HEK293T (cell line): ENCODE measurements around the gene CADM2.

ENCODE experiments used
- CTCF ChIA-PET: fragments of 350-600 bp; formaldehyde crosslinking; extraction: SDS; loops from one replicate; lab custom pipeline; 2021; ENCODE audit warnings: antibody characterized with exemption, inconsistent platforms; lab: Yijun Ruan, JAX
- POLR2A ChIA-PET: fragments of 350-600 bp; formaldehyde crosslinking; extraction: SDS; loops from one replicate; lab custom pipeline; 2020; ENCODE audit warnings: antibody characterized with exemption, inconsistent platforms; lab: Yijun Ruan, JAX
- DNase-seq: peaks from one replicate; pipeline ENCODE4 v3.0.0; 2012; ENCODE audit warnings: mixed read lengths; ENCODE audit errors: extremely low spot score
- ARNT ChIP-seq: fragments of 450-650 bp; IDR thresholded peaks from 2 replicates; pipeline ENCODE4 v1.6.1; 2017; ENCODE audit warnings: mild to moderate bottlenecking
- BHLHE40 ChIP-seq: fragments of 450-650 bp; IDR thresholded peaks from 2 replicates; pipeline ENCODE4 v1.6.1; 2016; ENCODE audit warnings: mild to moderate bottlenecking, moderate library complexity, borderline replicate concordance
- CTBP1 ChIP-seq: fragments of 450-650 bp; IDR thresholded peaks from 2 replicates; pipeline ENCODE4 v1.6.1; 2016; ENCODE audit warnings: borderline replicate concordance
- ELF4 ChIP-seq: fragments of 450-650 bp; IDR thresholded peaks from 2 replicates; pipeline ENCODE4 v1.6.1; 2017; ENCODE audit warnings: antibody characterized with exemption
- FOXA1 ChIP-seq: fragments of 450-650 bp; IDR thresholded peaks from 2 replicates; pipeline ENCODE4 v1.6.1; 2016; ENCODE audit warnings: mild to moderate bottlenecking
- FOXK2 ChIP-seq: fragments of 450-650 bp; IDR thresholded peaks from 2 replicates; pipeline ENCODE4 v1.6.1; 2016; ENCODE audit warnings: mild to moderate bottlenecking
- FOXM1 ChIP-seq: fragments of 450-650 bp; IDR thresholded peaks from 2 replicates; pipeline ENCODE4 v1.6.1; 2017; ENCODE audit warnings: mild to moderate bottlenecking, borderline replicate concordance
- HDGF ChIP-seq: fragments of 450-650 bp; IDR thresholded peaks from 2 replicates; pipeline ENCODE4 v1.6.1; 2017; ENCODE audit warnings: antibody characterized with exemption, borderline replicate concordance
- L3MBTL2 ChIP-seq: fragments of 450-650 bp; conservative IDR thresholded peaks from 2 replicates; pipeline ENCODE4 v1.6.1; 2016; ENCODE audit warnings: mild to moderate bottlenecking
- LEF1 ChIP-seq: fragments of 450-650 bp; IDR thresholded peaks from 2 replicates; pipeline ENCODE4 v1.6.1; 2017; ENCODE audit warnings: mild to moderate bottlenecking, borderline replicate concordance
- NFRKB ChIP-seq: fragments of 450-650 bp; IDR thresholded peaks from 2 replicates; pipeline ENCODE4 v1.6.1; 2016; ENCODE audit warnings: mild to moderate bottlenecking, moderate library complexity
- PKNOX1 ChIP-seq: fragments of 450-650 bp; IDR thresholded peaks from 2 replicates; pipeline ENCODE4 v1.6.1; 2016
- SP1 ChIP-seq: fragments of 450-650 bp; IDR thresholded peaks from 2 replicates; pipeline ENCODE4 v1.6.1; 2017
- SUZ12 ChIP-seq: fragments of 450-650 bp; IDR thresholded peaks from 2 replicates; pipeline ENCODE4 v1.6.1; 2016; ENCODE audit warnings: mild to moderate bottlenecking
- TARDBP ChIP-seq: fragments of 450-650 bp; IDR thresholded peaks from 2 replicates; pipeline ENCODE4 v1.6.1; 2016
- ZNF384 ChIP-seq: fragments of 450-650 bp; IDR thresholded peaks from 2 replicates; pipeline ENCODE4 v1.6.1; 2016

The CADM2 gene

GRCh38 chr3:84959470-84960271, 882 bp downstream of the CADM2 start:
- TF ChIP-seq CTBP1 (no peak), BHLHE40 (no peak), FOXA1 (no peak), SUZ12 (no peak), NFRKB (no peak), ARNT (no peak), SP1 (no peak)
- peak; percentile 18 for DNase-seq
- POLR2A ChIA-PET, result no interaction called here
- CTCF ChIA-PET, result no interaction called here

DNA sequence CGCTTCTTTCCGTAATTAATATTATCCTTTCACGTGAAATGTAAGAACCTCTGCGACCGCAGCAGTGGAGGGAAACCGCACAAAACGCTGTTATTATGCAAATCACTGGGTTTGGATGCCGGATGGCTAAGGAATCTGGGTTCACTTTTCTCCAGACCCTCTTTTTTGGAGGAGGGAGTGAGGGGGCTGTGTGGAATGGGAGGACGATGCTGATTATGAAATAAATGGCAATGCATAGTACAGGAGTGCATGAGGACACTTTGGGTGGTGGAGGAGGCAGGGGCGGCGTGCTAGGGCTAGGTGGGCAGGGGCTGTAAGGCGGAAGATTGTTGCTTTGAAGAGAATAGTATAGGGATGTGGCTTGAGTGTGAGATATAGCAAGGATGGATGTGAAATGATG, 1.8 kb downstream of the CADM2 start:
- ChIA-PET CTCF (no interaction called here), POLR2A (no interaction called here)
- no peak for DNase-seq
- TF ChIP-seq FOXA1 (no peak), ZNF384 (no peak), CTBP1 (no peak), SP1 (no peak), ARNT (no peak)

DNA sequence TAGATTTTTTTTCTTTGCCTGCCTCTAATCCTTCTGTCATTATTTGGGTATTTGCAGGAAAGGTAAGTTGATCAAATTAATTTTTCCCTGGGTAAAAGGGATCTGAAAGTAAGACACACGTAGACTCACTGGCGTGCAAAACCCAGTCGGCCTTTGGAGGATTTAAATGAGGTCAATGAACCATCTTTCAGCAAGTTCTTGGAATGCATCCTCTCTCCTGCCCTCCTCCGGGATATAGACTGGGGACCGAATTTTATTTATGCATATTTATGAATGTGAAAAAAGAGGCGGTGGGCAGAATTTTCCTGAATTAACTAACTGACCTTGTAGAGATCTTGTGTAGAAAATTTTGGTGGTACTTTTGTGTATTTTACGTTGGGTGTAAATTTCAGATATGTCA, 2.2 kb downstream of the CADM2 start:
- POLR2A ChIA-PET, result no interaction called here
- no peak for DNase-seq
- CTCF ChIA-PET, result no interaction called here
- TF ChIP-seq NFRKB (no peak), FOXA1 (no peak), FOXK2 (no peak), CTBP1 (no peak)

DNA sequence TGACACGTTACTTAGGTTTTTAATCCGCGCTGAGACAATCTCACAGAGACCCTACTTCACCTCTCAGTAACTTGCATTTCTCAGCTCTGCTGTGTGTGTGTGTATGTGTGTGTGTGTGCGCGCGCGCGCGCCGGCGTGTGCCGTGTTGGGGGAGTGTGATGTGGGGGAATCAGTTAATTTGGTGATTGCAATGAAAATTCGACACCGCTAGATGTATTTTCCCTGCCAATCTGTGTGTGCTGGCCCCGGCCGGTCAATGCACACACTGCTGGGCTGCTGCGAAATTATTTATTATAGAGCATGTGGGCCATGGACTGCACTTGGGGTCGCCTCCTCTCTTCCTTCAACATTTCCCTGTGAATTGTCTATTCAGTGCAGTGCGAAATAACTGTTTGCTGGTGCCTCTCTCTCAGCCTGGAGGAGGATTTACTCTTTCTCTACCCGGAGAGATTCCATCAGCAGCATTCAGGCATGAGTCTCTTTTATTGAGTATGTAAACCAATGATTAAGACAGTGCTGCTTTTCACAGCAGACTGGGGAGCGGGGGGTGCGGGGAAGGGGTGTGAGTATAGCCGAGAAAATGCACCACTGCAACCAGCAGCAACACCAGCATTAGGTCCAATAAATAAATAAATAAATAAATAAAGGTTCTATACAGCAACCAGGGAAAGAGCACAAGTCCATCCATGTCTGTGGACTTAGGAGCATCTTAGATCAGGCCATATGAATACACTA, 2.9 kb downstream of the CADM2 start:
- CTCF ChIA-PET, result no interaction called here
- TF ChIP-seq HDGF (no peak), TARDBP (no peak), SUZ12 (no peak), FOXM1 (no peak), FOXA1 (no peak), ARNT (no peak), BHLHE40 (no peak), NFRKB (no peak), L3MBTL2 (no peak), FOXK2 (no peak), PKNOX1 (no peak), CTBP1 (no peak), ELF4 (no peak), SP1 (no peak), ZNF384 (no peak), LEF1 (no peak)
- DNase-seq, result no peak
- POLR2A ChIA-PET, result no interaction called here

DNA sequence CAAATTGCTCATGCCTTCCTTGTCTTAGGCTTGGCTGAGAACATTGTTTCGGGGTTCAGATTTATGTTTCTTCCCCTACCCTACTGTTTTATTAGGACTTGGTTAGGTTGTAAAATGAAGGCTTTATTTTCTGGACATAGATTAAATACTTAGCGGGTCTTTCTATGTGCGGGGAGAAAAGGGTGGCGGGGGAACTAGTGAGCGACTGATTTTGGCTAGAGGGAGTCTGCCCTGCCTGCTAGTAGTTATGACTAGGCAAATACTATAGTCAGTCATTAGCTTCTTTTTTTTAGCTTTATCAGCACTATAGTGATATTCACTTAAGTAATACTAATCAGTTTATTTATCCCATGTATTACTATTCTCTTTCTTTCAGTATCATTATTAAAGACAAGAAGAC, 3.6 kb downstream of the CADM2 start:
- POLR2A ChIA-PET, result no interaction called here
- CTCF ChIA-PET, result no interaction called here

GRCh38 chr3:84963137-84963536, 4.3 kb downstream of the CADM2 start:
- CTCF ChIA-PET, result no interaction called here
- POLR2A ChIA-PET, result no interaction called here
- no peak for DNase-seq
- no peak for TF ChIP-seq FOXM1
- TF ChIP-seq TARDBP, result no peak
- TF ChIP-seq HDGF, result no peak
- no peak for TF ChIP-seq ZNF384
- no peak for TF ChIP-seq FOXA1
- TF ChIP-seq PKNOX1, result no peak
- TF ChIP-seq SUZ12, result no peak
- TF ChIP-seq CTBP1, result no peak
- TF ChIP-seq FOXK2, result no peak
- no peak for TF ChIP-seq LEF1
- no peak for TF ChIP-seq ELF4
- TF ChIP-seq ARNT, result no peak
- TF ChIP-seq BHLHE40, result no peak
- TF ChIP-seq L3MBTL2, result no peak
- no peak for TF ChIP-seq NFRKB

More for the DNA sequence above, 3.6 kb downstream of the CADM2 start:
- no peak for DNase-seq
- TF ChIP-seq PKNOX1 (no peak), ARNT (no peak), BHLHE40 (no peak), SUZ12 (no peak), FOXM1 (no peak), FOXK2 (no peak), ZNF384 (no peak), ELF4 (no peak), SP1 (no peak), NFRKB (no peak)
